ENCODE measurements around the gene BEGAIN.

DNA sequence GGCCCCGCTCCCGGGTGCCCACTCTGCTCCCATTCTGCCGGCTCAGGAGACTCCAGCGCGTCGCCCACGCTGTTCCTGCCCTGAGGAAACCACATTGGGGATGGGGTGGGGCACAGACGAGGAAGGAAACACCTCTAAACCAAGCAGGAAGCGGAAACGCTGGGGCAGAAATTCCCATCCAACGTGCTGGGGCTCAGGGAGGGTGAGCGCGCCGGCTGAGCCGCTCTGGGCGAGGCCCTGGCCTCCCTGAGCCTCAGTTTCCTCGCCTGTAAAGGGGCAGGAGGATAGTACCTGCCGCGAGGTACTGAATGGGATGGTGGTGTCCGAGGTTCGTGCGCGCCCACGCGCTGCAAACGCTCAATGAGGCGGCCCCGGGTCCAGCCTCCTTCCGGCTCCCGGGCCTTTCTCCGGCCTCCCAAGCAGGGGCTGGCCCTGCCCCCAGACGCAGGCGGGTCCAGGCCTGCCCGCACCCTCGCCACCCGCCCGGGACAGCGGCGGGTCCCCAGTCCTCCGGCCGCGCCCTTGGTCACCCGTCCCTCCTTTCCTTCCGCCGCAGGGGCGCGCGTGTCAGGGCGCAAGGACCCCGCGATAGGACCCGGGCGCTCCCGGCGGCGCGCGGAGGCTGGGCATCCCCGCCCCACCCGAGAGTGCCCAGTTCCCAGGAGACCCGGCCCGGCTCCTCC is 673 bp downstream of the BEGAIN start:
- TF ChIP-seq POLR2A (conservative IDR thresholded peaks at IDR 0.05) (peak; percentile 60), MXI1 (IDR thresholded peaks at IDR 0.05; ENCODE audit: low read depth, low read length) (no peak), LEF1 (IDR thresholded peaks at IDR 0.05) (no peak), RFX5 (IDR thresholded peaks at IDR 0.05; ENCODE audit: low read depth, low read length) (no peak)
- TF ChIP-seq, protein P1, sequence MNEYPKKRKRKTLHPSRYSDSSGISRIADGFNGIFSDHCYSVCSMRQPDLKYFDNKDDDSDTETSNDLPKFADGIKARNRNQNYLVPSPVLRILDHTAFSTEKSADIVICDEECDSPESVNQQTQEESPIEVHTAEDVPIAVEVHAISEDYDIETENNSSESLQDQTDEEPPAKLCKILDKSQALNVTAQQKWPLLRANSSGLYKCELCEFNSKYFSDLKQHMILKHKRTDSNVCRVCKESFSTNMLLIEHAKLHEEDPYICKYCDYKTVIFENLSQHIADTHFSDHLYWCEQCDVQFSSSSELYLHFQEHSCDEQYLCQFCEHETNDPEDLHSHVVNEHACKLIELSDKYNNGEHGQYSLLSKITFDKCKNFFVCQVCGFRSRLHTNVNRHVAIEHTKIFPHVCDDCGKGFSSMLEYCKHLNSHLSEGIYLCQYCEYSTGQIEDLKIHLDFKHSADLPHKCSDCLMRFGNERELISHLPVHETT (CRISPR knock-in tag; conservative IDR thresholded peaks at IDR 0.05 in 1 of 2, IDR thresholded peaks at IDR 0.05 in 1 of 2) = no peak
- TF ChIP-seq, protein P2, sequence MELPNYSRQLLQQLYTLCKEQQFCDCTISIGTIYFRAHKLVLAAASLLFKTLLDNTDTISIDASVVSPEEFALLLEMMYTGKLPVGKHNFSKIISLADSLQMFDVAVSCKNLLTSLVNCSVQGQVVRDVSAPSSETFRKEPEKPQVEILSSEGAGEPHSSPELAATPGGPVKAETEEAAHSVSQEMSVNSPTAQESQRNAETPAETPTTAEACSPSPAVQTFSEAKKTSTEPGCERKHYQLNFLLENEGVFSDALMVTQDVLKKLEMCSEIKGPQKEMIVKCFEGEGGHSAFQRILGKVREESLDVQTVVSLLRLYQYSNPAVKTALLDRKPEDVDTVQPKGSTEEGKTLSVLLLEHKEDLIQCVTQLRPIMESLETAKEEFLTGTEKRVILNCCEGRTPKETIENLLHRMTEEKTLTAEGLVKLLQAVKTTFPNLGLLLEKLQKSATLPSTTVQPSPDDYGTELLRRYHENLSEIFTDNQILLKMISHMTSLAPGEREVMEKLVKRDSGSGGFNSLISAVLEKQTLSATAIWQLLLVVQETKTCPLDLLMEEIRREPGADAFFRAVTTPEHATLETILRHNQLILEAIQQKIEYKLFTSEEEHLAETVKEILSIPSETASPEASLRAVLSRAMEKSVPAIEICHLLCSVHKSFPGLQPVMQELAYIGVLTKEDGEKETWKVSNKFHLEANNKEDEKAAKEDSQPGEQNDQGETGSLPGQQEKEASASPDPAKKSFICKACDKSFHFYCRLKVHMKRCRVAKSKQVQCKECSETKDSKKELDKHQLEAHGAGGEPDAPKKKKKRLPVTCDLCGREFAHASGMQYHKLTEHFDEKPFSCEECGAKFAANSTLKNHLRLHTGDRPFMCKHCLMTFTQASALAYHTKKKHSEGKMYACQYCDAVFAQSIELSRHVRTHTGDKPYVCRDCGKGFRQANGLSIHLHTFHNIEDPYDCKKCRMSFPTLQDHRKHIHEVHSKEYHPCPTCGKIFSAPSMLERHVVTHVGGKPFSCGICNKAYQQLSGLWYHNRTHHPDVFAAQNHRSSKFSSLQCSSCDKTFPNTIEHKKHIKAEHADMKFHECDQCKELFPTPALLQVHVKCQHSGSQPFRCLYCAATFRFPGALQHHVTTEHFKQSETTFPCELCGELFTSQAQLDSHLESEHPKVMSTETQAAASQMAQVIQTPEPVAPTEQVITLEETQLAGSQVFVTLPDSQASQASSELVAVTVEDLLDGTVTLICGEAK (IDR thresholded peaks at IDR 0.05) = peak; percentile 26; the same call in 1 of the 2 replicates
- TF ChIP-seq, protein P2 (CRISPR knock-in tag; IDR thresholded peaks at IDR 0.05) = no peak

Data from K562 (cell line).